NCI-H187 treated with DMSO at 0.1 percent for 48 hours (cell line): ENCODE data around the gene TNPO1.

Experiments used
- DNase-seq: peaks from one replicate; lab custom pipeline; 2025; lab: John Stamatoyannopoulos, UW

TNPO1 gene

DNA sequence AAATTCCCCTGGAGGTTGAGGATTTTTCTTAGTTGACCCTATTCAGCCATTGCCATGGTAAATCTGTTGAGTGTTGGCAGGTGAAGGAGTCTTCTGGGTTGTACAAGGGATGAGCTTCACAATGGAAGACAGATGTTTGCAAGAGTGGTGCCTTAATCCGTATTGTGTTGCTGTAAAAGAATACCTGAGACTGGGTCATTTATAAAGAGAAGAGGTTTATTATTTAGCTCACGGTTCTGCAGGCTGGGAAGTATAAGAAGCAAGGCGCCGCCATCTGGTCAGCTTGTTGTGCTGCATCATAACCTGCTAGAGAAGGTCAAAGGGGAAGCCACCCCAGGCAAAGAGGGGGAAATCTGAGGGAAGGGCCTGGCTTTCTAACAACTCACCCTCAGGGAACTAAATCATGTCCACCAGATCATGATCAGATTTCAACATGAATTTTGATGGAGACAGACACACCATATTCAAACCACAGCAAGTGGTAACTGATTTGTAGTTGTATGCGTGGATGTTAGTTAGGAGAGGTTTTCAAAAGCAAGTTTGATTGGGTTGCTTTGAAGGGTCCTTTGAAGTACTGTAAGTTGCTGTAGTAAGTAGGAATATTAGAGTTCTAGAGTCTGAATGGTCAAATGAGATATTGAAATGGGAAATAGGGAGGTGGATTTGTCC, 2.5 kb downstream of the TNPO1 start:
- DNase-seq: peak; percentile 86

DNA sequence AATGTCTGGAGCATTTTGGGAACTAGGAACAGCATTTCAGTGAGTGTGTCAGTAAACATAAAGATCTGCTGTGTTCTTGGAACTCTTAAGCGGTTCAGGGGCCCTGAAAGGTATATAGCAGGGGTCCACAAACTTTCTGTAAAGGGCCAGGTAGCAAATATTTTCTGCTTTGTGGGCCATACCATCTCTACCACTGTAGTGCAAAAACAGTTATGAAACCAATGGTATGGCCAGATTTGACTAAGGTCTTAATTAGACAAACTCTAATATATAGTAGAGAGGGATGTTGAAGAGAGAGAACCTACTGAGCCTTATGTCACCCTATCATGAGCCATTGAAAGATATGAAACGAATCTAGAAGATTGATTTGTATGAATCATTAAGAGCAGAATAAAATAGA, 5.3 kb downstream of the TNPO1 start:
- no peak for DNase-seq

DNA sequence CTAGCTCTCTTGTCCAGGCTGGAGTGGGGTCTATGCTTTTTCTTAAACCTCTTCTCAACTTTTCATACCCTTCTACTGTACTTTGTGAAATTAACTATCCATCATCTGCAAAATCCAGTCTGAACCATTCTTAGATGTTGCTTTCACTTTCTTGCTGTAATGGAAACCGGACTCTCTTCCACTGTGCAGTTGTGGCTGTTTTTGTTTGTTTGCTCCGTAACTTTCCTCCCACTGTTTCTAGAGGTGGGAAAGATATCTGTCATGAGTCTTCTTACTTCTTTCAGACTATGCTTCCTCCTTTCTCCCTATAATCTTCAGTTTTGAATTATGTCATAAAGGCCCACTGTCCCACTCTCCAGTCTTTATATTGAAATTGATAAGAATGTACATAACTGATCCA, 6.5 kb downstream of the TNPO1 start:
- DNase-seq: no peak

DNA sequence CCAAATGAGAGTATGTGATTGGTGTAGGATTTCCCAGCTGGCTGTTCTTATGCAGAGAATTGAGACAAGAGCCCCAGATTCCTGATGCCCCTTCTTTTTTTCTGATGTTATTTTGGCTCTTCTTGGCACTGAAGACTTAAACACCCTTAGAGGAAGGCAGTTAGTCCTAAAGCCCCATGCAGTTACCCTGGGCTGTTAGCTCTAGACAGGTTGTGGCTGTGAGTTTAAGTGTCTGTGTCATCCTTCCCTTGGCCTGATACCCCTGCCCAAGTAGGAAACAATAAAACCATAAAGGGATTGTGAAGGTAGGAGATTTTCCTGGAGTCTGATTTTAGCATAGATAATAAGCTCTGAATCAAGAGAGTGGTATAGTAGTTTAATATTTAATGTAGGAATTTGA, 13.2 kb downstream of the TNPO1 start:
- DNase-seq: no peak

DNA sequence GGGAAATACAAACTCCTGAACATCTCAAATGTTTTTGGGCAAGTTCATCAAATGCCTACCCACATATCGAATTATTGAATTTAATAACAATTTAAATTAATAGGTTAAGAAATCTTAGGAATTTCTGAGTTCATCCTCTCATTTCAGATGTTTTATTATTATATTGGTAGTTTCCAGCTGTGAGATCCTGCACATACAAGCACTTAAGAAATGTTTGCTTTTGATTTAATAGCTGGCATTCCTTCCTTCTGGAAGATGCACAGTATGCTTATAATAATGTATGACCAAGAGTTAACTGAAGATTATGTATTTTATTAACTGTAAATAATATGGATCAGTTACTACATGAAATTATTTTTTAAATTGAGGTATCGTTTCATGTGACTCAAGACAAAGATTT, 13.9 kb downstream of the TNPO1 start:
- DNase-seq: no peak

DNA sequence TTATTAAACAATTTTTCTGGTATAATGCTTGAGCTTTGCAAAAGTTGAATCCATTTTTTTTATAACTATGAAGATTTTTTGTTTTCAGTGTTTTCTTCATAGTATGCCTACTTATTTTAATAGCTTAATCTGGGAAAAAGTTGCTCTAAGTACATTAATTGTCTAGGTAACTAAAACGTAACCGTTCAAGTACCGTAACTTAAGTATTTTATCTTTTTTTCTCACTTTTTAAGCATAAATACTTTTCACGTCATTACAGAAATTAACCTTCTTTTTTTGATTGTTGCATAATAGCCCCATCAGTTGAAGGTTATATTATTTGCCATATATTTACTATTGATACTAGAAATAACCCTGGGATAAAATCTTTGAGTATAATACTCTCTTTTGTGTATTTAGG, 15.2 kb downstream of the TNPO1 start:
- DNase-seq: no peak

DNA sequence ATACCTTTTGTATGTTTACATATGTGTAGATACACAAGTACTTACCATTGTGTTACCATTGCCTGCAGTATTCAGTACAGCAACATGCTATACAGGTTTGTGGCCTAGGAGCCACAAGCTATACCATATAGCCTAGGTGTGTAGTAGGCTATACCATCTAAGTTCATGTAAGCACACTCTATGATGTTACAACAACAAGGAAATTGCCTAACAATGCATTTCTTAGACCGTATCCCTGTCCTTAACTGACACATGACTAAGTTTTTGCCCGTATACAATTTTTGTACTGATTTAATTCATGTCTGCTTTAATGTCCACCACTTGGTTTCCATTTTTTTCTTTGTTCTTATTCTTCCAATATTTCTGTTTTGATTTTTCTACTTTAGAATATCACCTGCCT, 18.5 kb downstream of the TNPO1 start:
- no peak for DNase-seq

DNA sequence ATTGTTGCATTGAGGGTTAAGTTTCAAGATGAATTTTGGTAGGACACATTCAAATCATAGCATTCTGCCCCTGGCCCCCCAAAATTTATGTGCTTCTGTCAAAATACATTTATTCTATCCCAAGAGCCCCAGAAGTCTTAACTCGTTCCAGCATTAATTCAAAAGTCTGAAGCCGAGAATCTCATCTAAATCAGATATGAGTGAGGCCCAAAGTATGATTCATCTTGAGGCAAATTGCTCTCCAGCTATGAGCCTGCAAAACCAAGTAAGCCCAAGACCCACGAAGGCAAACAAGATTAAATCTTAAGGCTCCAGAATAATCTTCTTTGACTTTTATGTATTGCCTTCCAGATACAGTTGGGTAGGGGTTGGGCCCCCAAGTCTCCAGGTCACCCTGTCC, 19.2 kb downstream of the TNPO1 start:
- no peak for DNase-seq

DNA sequence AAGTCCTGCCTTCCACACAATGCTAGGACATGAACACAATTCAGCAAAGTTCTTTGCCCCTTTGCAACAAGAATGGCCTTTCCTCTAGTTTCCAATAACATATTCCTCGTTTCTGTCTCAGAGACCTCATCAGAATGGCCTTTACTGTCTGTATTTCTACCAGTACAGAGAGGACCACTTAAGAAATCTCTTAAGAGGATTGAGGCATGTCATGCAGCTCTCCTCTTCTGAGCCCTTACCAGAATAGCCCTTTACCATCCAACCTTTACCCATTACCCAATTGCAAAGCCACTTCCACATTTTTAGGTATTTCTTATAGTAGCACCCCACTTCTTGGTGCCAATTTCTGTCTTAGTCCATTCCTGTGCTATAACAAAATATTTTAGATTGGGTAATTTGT, 20.3 kb downstream of the TNPO1 start:
- no peak for DNase-seq

DNA sequence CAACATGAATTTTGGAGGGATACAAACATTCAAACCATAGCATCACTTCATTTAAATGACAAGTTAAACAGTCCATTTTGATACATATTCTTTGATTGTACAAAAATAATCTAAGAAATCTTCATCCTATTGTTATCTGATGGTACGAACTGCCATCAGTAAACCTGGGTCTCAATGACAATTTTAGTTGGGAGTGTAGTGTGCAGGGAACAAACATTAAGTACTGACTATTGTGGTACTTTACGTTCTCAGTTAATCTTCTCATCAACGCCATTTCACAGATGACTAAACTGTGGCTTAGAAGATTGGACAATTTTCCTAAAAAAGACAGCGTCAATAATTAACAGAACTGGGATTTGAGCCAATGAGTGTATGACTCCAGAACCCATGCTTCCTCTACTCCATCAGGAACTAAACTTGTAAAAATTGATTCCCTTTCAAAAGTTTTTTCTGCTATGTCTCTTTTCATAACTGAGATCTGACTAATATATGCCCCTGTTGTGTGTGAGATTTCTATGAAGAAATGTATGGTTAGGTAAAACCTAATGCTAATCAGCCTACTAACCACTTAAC, 21.1 kb downstream of the TNPO1 start:
- no peak for DNase-seq

DNA sequence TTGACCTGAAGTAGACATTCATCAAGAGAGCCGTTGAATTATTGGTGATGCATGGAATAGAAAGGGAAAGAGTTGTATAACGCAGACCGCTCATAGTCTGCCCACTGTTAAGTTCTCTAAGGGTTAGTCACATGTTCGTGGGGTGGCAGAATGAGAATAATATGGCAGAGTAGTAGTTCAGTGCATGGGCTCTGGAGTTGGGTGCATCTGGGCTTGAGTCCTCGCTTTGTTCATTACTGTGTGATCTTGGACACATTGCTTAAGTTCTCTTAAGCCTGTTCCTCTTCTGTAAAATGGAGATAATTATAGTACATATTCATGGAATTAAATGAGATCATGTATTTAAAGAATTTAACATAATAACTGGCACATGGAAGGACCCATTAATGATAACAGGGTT, 23.6 kb downstream of the TNPO1 start:
- no peak for DNase-seq

DNA sequence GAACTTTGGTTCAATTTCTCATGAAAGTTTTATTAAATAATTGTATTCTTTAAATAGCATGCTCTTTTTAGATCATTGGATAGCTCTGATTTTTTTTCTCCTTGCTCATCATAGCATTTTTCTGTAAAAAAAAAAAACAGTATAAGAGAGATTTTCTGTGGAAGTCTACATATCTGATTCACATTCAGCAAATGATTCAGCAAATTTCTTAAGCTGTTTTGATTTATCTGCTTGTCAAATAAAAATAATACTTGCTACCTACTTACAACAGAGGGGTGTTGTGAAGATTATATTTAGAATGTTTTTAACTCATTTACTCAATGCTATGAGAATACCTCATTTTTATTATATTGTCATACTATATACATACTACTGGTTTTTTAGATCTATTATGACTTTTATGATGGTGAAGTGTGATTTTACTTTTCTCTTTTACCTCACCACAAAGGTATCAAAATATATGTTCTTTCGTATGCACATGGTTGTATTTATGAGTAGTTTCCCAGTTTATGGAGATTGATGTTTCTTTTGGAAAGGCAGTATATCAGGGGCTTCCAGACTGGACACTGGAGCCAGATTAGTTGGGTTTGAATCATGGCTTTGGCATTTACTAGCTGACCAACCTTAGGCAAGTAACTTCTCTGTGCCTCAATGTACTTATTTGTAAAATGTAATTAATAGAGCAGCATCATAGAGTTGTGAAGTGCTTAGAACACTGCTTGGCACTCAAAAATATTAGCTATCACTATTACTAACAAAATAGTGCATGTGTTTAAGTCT, 25.5 kb downstream of the TNPO1 start:
- no peak for DNase-seq

DNA sequence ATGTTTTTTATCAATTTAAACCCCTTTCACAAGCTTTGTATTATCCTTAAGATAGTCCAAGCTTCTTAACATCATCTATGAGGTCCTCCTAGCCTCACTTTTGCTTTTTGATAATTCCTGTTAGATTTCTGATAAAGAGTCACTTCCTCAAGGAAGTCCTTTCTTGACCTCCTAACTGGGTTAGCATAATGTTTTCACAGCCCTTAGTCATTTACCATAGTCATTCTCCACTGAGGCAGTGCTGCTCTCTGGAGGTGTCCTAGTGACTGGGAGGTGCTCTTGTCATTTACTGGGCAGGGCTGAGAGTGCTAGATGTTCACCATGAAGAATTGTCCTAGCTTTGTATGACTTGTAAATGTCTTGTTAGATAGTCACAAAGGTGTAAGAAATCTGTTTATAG, 26.4 kb downstream of the TNPO1 start:
- no peak for DNase-seq

DNA sequence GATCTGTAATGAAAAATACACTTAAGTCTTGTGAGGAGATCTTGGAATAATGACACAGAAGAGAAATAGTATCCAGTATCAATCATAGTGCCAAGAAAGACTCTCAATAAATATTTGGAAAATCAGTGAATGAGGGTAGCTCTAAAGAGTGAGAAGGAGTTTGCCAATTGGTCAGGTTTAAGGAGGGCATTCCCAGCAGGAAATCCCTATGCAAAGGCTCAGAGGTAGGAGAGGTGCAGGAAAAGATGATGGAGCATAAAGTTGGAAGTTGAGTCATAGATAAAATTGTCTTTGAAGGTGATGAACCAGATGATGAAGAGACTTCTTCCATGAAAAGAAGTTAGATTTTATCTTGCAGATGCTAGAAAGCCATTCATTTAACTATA, 27.8 kb downstream of the TNPO1 start:
- DNase-seq: no peak

DNA sequence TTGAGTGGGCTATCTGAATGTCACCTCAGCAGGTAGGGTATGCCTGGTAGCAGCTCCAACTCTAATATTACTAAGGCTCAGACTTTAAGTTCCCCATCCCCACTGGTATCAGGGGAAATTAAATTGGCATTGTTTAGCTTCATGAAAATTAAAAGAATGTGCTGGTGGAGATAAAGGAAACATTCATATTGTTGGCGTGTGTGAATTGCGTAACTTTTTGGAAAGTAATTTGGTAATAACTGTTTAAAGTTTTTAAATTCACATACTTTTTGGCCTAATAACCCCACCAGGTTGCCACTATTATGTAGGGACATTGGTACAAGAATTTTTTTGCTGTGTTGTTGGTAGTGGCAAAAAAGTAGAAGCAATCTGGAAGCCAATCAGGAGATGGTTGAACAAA, 29.4 kb downstream of the TNPO1 start:
- no peak for DNase-seq

DNA sequence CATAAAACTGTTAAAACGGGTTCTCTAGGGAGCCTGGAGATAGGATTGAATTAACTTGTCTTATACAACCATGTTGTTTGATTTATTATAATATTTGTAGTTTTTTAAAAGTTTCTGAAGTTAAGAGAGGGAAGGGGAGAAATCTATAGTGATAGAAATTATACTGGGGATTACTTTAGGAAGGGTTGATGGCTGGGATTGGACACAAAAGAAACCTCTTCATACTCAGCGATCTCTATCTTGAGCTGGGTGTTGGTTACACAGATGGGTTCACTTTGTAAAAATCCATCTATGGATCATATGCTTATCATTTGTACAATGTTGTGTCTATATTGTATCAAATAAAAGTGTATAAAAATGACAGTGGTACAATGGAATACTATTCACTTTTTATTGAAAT, 30.0 kb downstream of the TNPO1 start:
- no peak for DNase-seq

DNA sequence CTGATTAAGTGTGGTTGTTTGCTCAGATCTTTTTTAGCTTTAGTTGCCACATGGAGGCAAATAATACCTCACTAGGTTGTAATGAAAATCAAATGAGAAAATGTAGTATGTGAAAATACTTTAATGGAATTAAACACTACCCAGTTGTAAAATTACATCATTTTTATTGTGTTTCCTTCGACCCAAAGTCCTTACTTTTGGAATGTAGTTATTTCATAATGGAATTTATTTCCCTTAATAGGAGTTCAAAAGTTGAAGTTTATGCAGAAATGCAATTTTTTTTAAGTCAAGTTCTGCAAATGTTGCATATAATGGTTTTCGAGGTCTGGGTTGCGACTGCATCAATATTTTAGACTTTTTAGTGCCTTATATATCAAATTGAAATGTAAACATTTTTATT, 31.0 kb downstream of the TNPO1 start:
- DNase-seq: no peak

DNA sequence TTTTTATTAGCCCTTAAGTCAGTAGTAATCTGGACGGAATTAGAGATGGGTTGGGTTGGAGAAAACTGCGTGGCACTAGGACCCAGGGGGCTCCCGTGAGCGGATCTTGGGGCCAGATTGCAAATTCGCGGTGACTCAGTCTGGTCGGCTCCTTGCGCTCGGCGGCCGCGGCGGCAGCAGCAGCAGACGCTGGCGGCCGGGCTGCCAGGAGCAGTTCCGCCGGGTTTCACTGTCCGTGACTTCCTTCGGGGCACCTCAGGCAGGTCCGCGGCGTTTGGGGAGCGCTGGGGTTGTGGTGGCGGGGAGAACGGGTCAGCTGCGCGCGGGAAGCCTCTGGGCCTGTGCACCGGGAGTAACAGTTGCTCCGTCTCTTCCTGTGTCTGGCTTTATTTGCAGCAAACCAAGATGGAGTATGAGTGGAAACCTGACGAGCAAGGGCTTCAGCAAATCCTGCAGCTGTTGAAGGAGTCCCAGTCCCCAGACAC, 31.6 kb downstream of the TNPO1 start:
- peak; percentile 51 for DNase-seq

DNA sequence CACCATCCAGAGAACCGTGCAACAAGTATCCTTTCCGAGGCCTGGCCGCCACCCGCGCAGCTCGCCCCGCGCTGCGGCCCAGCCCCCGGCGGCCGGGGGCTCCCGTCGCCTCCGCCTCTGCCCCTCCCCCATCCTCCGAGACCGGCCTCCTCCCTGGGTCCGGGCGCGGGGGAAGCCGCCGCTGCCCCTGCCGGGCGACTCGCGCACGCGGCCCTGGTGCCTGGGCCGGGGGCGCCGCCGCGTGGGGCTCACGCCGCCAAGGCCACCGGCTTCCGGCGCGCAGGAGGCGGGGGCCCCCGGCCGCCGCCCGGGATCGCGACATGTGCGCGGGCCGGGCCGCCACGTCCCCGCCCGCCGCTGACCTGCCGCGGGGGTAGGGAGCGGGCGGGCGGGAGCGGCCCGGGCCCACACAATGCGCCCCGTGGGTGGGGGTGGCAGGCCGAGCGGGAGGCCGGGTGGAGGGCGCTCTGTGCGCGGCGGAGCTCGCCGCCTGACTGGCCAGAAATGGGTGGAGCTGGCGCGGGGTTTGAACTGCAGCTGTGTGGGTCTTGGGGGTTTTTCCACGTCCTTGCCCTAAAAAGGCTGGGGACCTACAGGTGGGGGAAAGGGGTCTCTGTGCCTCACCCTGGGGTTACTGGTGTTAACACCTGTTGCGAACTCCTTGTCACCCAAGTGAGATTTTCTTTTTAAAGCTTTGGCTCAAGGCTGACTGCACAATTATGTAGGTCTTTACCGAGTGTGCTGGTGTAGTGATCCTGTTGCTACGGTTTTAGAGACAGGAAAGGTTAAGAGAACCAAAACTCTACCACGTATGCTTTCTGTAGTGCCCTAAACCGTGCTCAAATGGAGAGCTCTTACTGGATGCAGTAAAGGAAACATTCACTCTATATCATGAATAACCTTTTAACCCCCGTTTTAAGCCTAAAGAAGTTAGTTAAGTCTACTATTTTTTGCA, 32.3 kb downstream of the TNPO1 start:
- no peak for DNase-seq

DNA sequence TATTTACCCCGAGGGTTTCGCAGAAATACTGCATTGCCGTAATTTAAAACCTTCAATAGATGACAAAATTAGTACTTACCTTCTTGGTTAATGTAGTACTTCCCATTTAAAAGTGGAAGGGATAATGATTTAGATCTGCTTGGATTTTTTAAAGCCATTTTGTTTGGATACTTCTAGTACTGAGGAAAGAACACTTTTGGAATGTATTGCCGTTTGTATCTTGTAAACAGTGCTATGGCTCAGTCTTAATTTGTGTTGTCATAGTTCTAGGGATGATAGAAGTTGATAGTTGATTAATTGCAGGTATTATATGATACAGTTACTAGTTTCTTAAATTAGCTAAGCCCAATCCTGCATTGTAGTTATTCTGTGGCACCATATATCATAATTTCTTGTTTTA, 33.1 kb downstream of the TNPO1 start:
- no peak for DNase-seq

DNA sequence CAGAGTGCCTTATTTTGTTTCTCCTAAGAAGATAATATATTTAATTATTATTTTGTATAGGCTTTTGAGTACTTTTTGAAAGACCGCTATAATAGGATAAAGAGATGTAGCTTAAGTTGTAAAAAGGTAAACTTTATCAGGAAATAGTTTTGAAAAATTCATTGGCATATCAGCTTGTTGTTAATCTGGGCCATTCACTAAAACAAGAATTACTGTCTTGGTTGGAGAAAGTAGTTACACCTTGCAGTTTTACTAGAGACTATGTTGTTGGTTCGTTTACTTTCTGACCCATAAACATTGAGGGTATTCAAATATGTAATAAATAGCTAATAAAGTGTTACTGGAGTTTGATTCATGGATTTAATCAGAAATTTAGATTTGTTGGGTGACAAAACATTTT, 33.7 kb downstream of the TNPO1 start:
- no peak for DNase-seq

DNA sequence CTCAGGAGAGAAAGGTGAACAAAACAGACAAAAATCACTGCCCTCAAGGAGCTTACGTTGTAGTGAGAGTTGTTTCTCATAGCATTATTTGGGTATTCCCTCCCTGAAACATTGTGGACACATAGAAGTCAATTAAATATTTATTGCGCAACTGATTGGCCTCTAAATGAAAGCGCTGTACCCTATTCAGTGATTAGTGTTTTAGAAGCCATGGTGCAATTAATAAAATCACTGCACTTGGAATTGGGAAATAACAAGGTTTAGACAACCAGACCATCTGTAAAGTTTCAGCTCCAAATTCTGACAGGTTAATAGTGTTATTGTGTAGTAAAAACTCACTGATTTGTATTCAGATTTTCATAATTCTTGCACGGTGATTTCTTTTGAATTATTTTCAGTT, 35.9 kb downstream of the TNPO1 start:
- no peak for DNase-seq
